ENCODE results near the gene MLYCD. TPM values are rescaled to one million over a fixed set of nuclear protein-coding genes. Genes with fewer than 3 reads are reported as not detected.

The MLYCD gene
- polyA plus RNA-seq, 1 donor (not counting 4 experiments of a cell fraction or from before 2014, with no cell fraction given), result 1.2 TPM

- DNase-seq (ENCODE audit: low read depth, low spot score), result no peak
- no peaks in the 10 kb centered on the region for H3K79me2 ChIP-seq (ENCODE audit: control insufficient read depth, insufficient read depth, low read length)
- no peaks in the 10 kb centered on the region for H3K9me3 ChIP-seq (ENCODE audit: control insufficient read depth, low read depth, low read length)
- H3K4me1 ChIP-seq (ENCODE audit: control insufficient read depth, extremely low read depth, insufficient read depth, low read length), result no peaks in the 10 kb centered on the region
- no peak overlapping the region for H3K4me2 ChIP-seq (ENCODE audit: control insufficient read depth, extremely low read depth, insufficient read depth, low read depth, low read length)
- H3K4me3 ChIP-seq (ENCODE audit: control insufficient read depth in 2 of 3, extremely low read depth in 1 of 3, insufficient read depth in 2 of 3, low read depth in 1 of 3, low read length in 3 of 3), result no peak overlapping the region
- no peak for FAIRE-seq
- no peak overlapping the region for H2AFZ ChIP-seq (ENCODE audit: control insufficient read depth, low read length)
- no peaks in the 10 kb centered on the region for H3K36me3 ChIP-seq (ENCODE audit: control insufficient read depth in 2 of 2, extremely low read depth in 1 of 2, insufficient read depth in 2 of 2, low read length in 2 of 2)
- no peaks in the 10 kb centered on the region for H3K9me1 ChIP-seq (ENCODE audit: control insufficient read depth, extremely low read depth, insufficient read depth, low read length)
- no peak overlapping the region for H3K27ac ChIP-seq (ENCODE audit: control insufficient read depth, insufficient read depth, low read length)
- peaks cover 24% of the 10 kb centered on the region for H3K27me3 ChIP-seq (ENCODE audit: control insufficient read depth, extremely low read depth, insufficient read depth, low read length)
- H4K20me1 ChIP-seq (ENCODE audit: control insufficient read depth, extremely low read depth, insufficient read depth, low read length), result no peaks in the 10 kb centered on the region
- H3K9ac ChIP-seq (ENCODE audit: control insufficient read depth, extremely low read depth, insufficient read depth, low read length), result no peak overlapping the region
- TF ChIP-seq CTCF (optimal IDR thresholded peaks at IDR 0.05 in 1 of 3, IDR thresholded peaks at IDR 0.05 in 1 of 3, conservative IDR thresholded peaks at IDR 0.05 in 1 of 3; ENCODE audit: extremely low read depth in 1 of 3, insufficient read depth in 2 of 3, low read length in 3 of 3) (no peak), EZH2 (IDR thresholded peaks at IDR 0.05; ENCODE audit: low read length) (no peak)
- dilution Hi-C loops (cut with MboI; ENCODE audit: extremely low pct_ligation_motif_present, low sequenced_read_pairs), result no loop called here
Observed at GRCh38 chr16:83935005-83935857, 36.3 kb downstream of the MLYCD start.

GRCh38 chr16:83935858-83936255 is 36.9 kb downstream of the MLYCD start:
- no peak overlapping the region for H3K27ac ChIP-seq (ENCODE audit: control insufficient read depth, insufficient read depth, low read length)
- no peaks in the 10 kb centered on the region for H3K4me1 ChIP-seq (ENCODE audit: control insufficient read depth, extremely low read depth, insufficient read depth, low read length)
- no peak overlapping the region for H3K4me2 ChIP-seq (ENCODE audit: control insufficient read depth, extremely low read depth, insufficient read depth, low read depth, low read length)
- no peaks in the 10 kb centered on the region for H3K9me1 ChIP-seq (ENCODE audit: control insufficient read depth, extremely low read depth, insufficient read depth, low read length)
- H2AFZ ChIP-seq (ENCODE audit: control insufficient read depth, low read length), result no peak overlapping the region
- FAIRE-seq (no peak), DNase-seq (ENCODE audit: low read depth, low spot score) (no peak)
- H3K79me2 ChIP-seq (ENCODE audit: control insufficient read depth, insufficient read depth, low read length), result no peaks in the 10 kb centered on the region
- H3K36me3 ChIP-seq (ENCODE audit: control insufficient read depth in 2 of 2, extremely low read depth in 1 of 2, insufficient read depth in 2 of 2, low read length in 2 of 2), result no peaks in the 10 kb centered on the region
- no peaks in the 10 kb centered on the region for H4K20me1 ChIP-seq (ENCODE audit: control insufficient read depth, extremely low read depth, insufficient read depth, low read length)
- H3K4me3 ChIP-seq (ENCODE audit: control insufficient read depth in 2 of 3, extremely low read depth in 1 of 3, insufficient read depth in 2 of 3, low read depth in 1 of 3, low read length in 3 of 3), result no peak overlapping the region
- no peak for TF ChIP-seq EZH2 (IDR thresholded peaks at IDR 0.05; ENCODE audit: low read length)
- no peak for TF ChIP-seq CTCF (optimal IDR thresholded peaks at IDR 0.05 in 1 of 3, IDR thresholded peaks at IDR 0.05 in 1 of 3, conservative IDR thresholded peaks at IDR 0.05 in 1 of 3; ENCODE audit: extremely low read depth in 1 of 3, insufficient read depth in 2 of 3, low read length in 3 of 3)
- H3K9me3 ChIP-seq (ENCODE audit: control insufficient read depth, low read depth, low read length), result no peaks in the 10 kb centered on the region
- dilution Hi-C loops (cut with MboI; ENCODE audit: extremely low pct_ligation_motif_present, low sequenced_read_pairs), result no loop called here
- H3K27me3 ChIP-seq (ENCODE audit: control insufficient read depth, extremely low read depth, insufficient read depth, low read length), result peaks cover 24% of the 10 kb centered on the region
- no peak overlapping the region for H3K9ac ChIP-seq (ENCODE audit: control insufficient read depth, extremely low read depth, insufficient read depth, low read length)
